SK-N-MC (cell line): Measurements from ENCODE around the gene TAF1B.

Experiments used
- EZH2 ChIP-seq: fragments of 200-600 bp; sonication (generic); IDR thresholded peaks from one replicate; pipeline ENCODE4 v1.6.1; 2017; ENCODE audit warnings: antibody characterized with exemption
- FOXP2 ChIP-seq: optimal IDR thresholded peaks from 2 replicates; pipeline ENCODE3; 2011; ENCODE audit warnings: mild to moderate bottlenecking, moderate library complexity; ENCODE audit not compliant: insufficient read depth; ENCODE audit errors: extremely low read length, control extremely low read depth
- POLR2AphosphoS5 ChIP-seq: IDR thresholded peaks from 2 replicates; pipeline ENCODE4 v1.6.1; 2012; ENCODE audit warnings: mild to moderate bottlenecking, low read depth, low read length, borderline replicate concordance

GRCh38 chr2:9941996-9942390 is 98.7 kb downstream of the TAF1B start:
- no peak for TF ChIP-seq EZH2
- no peak for TF ChIP-seq POLR2AphosphoS5
- TF ChIP-seq FOXP2, result no peak
